T-helper 2 cell (primary cell): ENCODE data around the gene WBP11.
A peak's percentile ranks its signal among the peaks of the same experiment; 100 is the strongest.

Experiments used
- DNase-seq, 5 experiments: peaks; one replicate each; pipeline versions ENCODE4 v3.0.0 to v3.0.0-alpha.2; 2012 to 2022

Gene WBP11

GRCh38 chr12:14824012-14824634 is 20.8 kb upstream of the WBP11 start:
- DNase-seq = no peak

- no peak for DNase-seq
Observed at GRCh38 chr12:14814014-14814413, 10.7 kb upstream of the WBP11 start, which contains the start of gene SMCO3. SMCO3 (minus strand) TSS chr12:14814182; CDS start chr12:14806680, 7,502 bp downstream.

- no peak for DNase-seq
Observed at GRCh38 chr12:14811486-14811885, 8.2 kb upstream of the WBP11 start.

- DNase-seq = no peak
Observed at GRCh38 chr12:14810953-14811483, 7.7 kb upstream of the WBP11 start.

GRCh38 chr12:14810167-14810952 is 7.1 kb upstream of the WBP11 start:
- no peak for DNase-seq

GRCh38 chr12:14803830-14804160 is 517 bp upstream of the WBP11 start:
- DNase-seq = no peak

- DNase-seq = no peak
Observed at GRCh38 chr12:14802721-14803010, 612 bp downstream of the WBP11 start.

GRCh38 chr12:14802247-14802646 is 1.0 kb downstream of the WBP11 start:
- no peak for DNase-seq

- DNase-seq = no peak
Observed at GRCh38 chr12:14795028-14795448, 8.2 kb downstream of the WBP11 start.

GRCh38 chr12:14785568-14785967 is 17.7 kb downstream of the WBP11 start:
- no peak for DNase-seq

GRCh38 chr12:14784471-14784870 is 18.8 kb downstream of the WBP11 start:
- DNase-seq = no peak

GRCh38 chr12:14782756-14783155 is 20.5 kb downstream of the WBP11 start:
- DNase-seq = no peak

GRCh38 chr12:14781563-14781962 is 21.7 kb downstream of the WBP11 start:
- DNase-seq = no peak

- DNase-seq = no peak
Observed at GRCh38 chr12:14780859-14781258, 22.4 kb downstream of the WBP11 start.

GRCh38 chr12:14779834-14780233 is 23.4 kb downstream of the WBP11 start:
- no peak for DNase-seq

- no peak for DNase-seq
Observed at GRCh38 chr12:14777271-14777670, 26.0 kb downstream of the WBP11 start.

- peak in 1 of 5 experiments; percentile 49 for DNase-seq
Observed at GRCh38 chr12:14776236-14776961, 26.9 kb downstream of the WBP11 start.

GRCh38 chr12:14775636-14775980 is 27.7 kb downstream of the WBP11 start:
- no peak for DNase-seq

- peak in 4 of 5 experiments; percentile 3 to 40 (median 11) for DNase-seq
Observed at GRCh38 chr12:14774906-14775635, 28.2 kb downstream of the WBP11 start.

- peak; percentile 72 to 98 (median 88) for DNase-seq
Observed at GRCh38 chr12:14774074-14774905, 29.0 kb downstream of the WBP11 start.

- DNase-seq = peak in 2 of 5 experiments; percentile 8 to 57
Observed at GRCh38 chr12:14773685-14774073, 29.6 kb downstream of the WBP11 start.

GRCh38 chr12:14772946-14773345 is 30.3 kb downstream of the WBP11 start:
- no peak for DNase-seq
